22Rv1 (cell line): ENCODE data around the gene C1orf21.

Experiments used
- H3K27ac ChIP-seq: fragments of 450-650 bp; 2 replicates; pipeline ENCODE4 v1.5.1; 2017
- CTCF ChIP-seq: fragments of 450-650 bp; IDR thresholded peaks from 2 replicates; pipeline ENCODE4 v1.5.1; 2017; ENCODE audit warnings: mild to moderate bottlenecking
- ZFX ChIP-seq: fragments of 450-650 bp; IDR thresholded peaks from 2 replicates; pipeline ENCODE4 v1.6.1; 2017; ENCODE audit warnings: antibody characterized with exemption, borderline replicate concordance

The C1orf21 gene

GRCh38 chr1:184356891-184357290 is 29.9 kb upstream of the C1orf21 start:
- H3K27ac ChIP-seq = no peak overlapping the region
- TF ChIP-seq CTCF = no peak
- TF ChIP-seq ZFX = no peak

GRCh38 chr1:184358256-184358655 is 28.6 kb upstream of the C1orf21 start:
- no peak overlapping the region for H3K27ac ChIP-seq
- TF ChIP-seq ZFX (no peak), CTCF (no peak)

- no peak for TF ChIP-seq CTCF
- no peak for TF ChIP-seq ZFX
- no peak overlapping the region for H3K27ac ChIP-seq
Observed at GRCh38 chr1:184359909-184360308, 26.9 kb upstream of the C1orf21 start.

- TF ChIP-seq CTCF = no peak
- TF ChIP-seq ZFX = no peak
Observed at GRCh38 chr1:184362876-184363275, 24.0 kb upstream of the C1orf21 start.

GRCh38 chr1:184365699-184366098 is 21.1 kb upstream of the C1orf21 start:
- TF ChIP-seq CTCF = no peak
- TF ChIP-seq ZFX = no peak

More at GRCh38 chr1:184362876-184363275, 24.0 kb upstream of the C1orf21 start:
- H3K27ac ChIP-seq = peak overlapping the region; percentile 30; the same call in 1 of the 2 replicates

GRCh38 chr1:184366997-184367396 is 19.8 kb upstream of the C1orf21 start:
- TF ChIP-seq CTCF = no peak
- no peak for TF ChIP-seq ZFX
- no peak overlapping the region for H3K27ac ChIP-seq

More at GRCh38 chr1:184365699-184366098, 21.1 kb upstream of the C1orf21 start:
- no peak overlapping the region for H3K27ac ChIP-seq

- TF ChIP-seq ZFX (no peak), CTCF (no peak)
- no peak overlapping the region for H3K27ac ChIP-seq
Observed at GRCh38 chr1:184367427-184368038, 19.3 kb upstream of the C1orf21 start.
